Psoas muscle (tissue), 8 donors: ENCODE results near the gene VPS13D. TPM values are rescaled to one million over a fixed set of nuclear protein-coding genes. Genes with fewer than 3 reads are reported as not detected.
A peak's percentile ranks its signal among the peaks of the same experiment; 100 is the strongest.

ENCODE experiments used
- ATAC-seq, 4 donors: fragments of 200-7000 bp; cut with Tn5 transposase; one replicate each; pipeline ENCODE4 v1.9.1; 2020; ENCODE audit warnings: moderate library complexity in 3 of 4, mild to moderate bottlenecking in 2 of 4
- DNase-seq, 2 donors: peaks; one replicate each; pipeline ENCODE4 v3.0.0-alpha.2; 2020
- H3K27ac ChIP-seq: fragments of 200-600 bp; one replicate; pipeline ENCODE4 v1.8.0; 2022
- H3K27me3 ChIP-seq, 3 donors: fragments of 200-600 bp in 1 of 3; one replicate each; pipeline versions ENCODE4 v1.6.1 to v1.8.0; 2013 to 2022; ENCODE audit warnings: low read length in 2 of 3, mild to moderate bottlenecking in 2 of 3, moderate library complexity in 1 of 3; ENCODE audit not compliant: insufficient read depth in 3 of 3
- H3K36me3 ChIP-seq, 2 donors: fragments of 200-600 bp in 1 of 2; one replicate each; pipeline versions ENCODE4 v1.6.1 to v1.8.0; 2013 to 2022; ENCODE audit warnings: low read depth in 1 of 2, mild to moderate bottlenecking in 1 of 2, moderate library complexity in 1 of 2; ENCODE audit not compliant: insufficient read depth in 1 of 2
- H3K4me1 ChIP-seq: fragments of 200-600 bp; one replicate; pipeline ENCODE4 v1.8.0; 2022
- H3K4me3 ChIP-seq: fragments of 200-600 bp; one replicate; pipeline ENCODE4 v1.8.0; 2022; ENCODE audit warnings: mild to moderate bottlenecking
- H3K9me3 ChIP-seq: fragments of 200-600 bp; one replicate; pipeline ENCODE4 v1.8.0; 2022
- WGBS, 3 donors: extraction: QIAGEN DNeasy Blood & Tissue Kit; methylation state at CpG; one replicate each; pipeline versions ENCODE4 v1.1.6 to v1.1.7; 2013; 5-methylcytosine and 5-hydroxymethylcytosine counted together
- intact Hi-C, 2 donors: fragments of 100-400 bp; cut with DNase I; formaldehyde crosslinking; loops; one replicate each; pipeline versions ENCODE4 v1.11.0 to v1.14.2; 2022
- polyA plus RNA-seq, 3 donors: library from polyadenylated mRNA; stranded (reverse); fragments of 200-250 nt; gene quantifications; one replicate each; pipeline ENCODE4 v1.2.3, GENCODE V29; 2013
- total RNA-seq, 4 donors: library from RNA; stranded (reverse); fragmentation: NEBNext Ultra II Directional in 2 of 4; extraction: Animal tissue kit (Norgen Biotek cat#: 25700) in 2 of 4; gene quantifications; one replicate each; pipeline versions ENCODE4 v1.2.1 to v1.2.4, GENCODE V29; 2021 to 2023
- TF ChIP-seq, protein P1 (sequence below): fragments of 200-600 bp; IDR thresholded peaks from one replicate; pipeline ENCODE4 v1.8.0; 2022; ENCODE audit warnings: antibody characterized with exemption
- donor health status: healthy with polysubstance abuse.
- donor health status: DM: no; HTN: no; CAD: no; lungs with moderate emphysema.
- donor health status: Bipolar disorder and iron deficiency.
- donor health status: healthy.
- donor health status: DM: yes; HTN: yes; CAD: no.
- donor health status: DM: no; HTN: no; CAD: no.
- donor health status: DM: no; HTN: no; CAD: no.
- donor health status: DM: yes; HTN: yes; CAD: no.

Gene VPS13D
- total and polyA plus RNA-seq, 7 donors: 19.9 to 69.1 (median 45.3) TPM

DNA sequence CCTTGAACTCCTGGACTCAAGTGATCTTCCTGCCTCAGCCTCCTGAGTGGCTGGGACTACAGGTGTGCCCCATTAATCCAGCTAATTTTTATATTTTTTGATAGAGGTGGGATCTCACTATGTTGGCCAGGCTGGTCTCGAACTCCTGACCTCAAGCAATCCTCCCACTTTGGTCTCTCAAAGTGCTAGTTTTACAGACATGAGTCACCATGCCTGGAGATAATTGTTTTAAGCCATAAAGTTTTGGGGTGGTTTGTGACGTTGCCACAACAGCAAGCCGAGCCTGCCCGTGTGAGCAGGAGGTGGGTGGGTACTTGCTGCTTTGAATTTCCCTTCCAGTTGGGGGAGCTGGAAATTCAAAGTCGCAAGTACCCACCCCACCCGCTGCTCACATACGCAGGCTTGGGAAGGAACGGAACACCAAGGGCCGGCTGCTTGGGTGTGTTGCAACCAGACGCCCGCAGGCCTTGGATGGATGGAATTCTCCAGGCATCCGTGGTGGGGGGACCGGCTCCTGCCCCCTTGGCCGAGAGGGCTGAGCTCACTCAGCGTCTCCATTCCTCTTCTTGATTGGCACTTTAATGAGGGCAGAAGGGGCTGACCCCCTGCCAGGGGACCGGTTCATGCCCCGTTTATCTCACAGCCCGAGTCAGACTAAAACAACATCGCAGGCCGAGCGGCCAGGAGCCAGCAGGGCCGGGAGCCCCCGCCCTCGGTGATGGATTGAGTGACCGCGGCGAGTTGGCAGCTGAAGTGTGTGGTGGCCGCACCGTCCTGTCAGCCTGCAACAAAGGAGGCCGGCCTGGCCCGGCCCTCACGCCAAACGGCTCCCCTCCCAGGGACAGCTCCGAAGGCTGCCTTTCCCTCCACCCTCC lies 310.1 kb downstream of the VPS13D start:
- intact Hi-C loops: loop anchor here (5.0 kb wide), 2 partner anchors 77 to 82 kb away; partner anchors contain the start of gene DHRS3 (in 1 of the 2)
- WGBS, 3 donors: 20 to 27% (median 22%) methylated on average over 34 of the region's 34 CpGs
- no peaks in the 10 kb centered on the region for H3K36me3 ChIP-seq
- ATAC-seq (peak; percentile 91 to 94 (median 92)), DNase-seq (peak; percentile 90 to 92)
- H3K27me3 ChIP-seq: no peaks in the 10 kb centered on the region
- no peaks in the 10 kb centered on the region for H3K9me3 ChIP-seq
- peaks cover 21% of the 10 kb centered on the region for H3K4me1 ChIP-seq
- H3K27ac ChIP-seq: peak overlapping the region; percentile 85
- peak overlapping the region; percentile 53 for H3K4me3 ChIP-seq
- TF ChIP-seq, protein P1, sequence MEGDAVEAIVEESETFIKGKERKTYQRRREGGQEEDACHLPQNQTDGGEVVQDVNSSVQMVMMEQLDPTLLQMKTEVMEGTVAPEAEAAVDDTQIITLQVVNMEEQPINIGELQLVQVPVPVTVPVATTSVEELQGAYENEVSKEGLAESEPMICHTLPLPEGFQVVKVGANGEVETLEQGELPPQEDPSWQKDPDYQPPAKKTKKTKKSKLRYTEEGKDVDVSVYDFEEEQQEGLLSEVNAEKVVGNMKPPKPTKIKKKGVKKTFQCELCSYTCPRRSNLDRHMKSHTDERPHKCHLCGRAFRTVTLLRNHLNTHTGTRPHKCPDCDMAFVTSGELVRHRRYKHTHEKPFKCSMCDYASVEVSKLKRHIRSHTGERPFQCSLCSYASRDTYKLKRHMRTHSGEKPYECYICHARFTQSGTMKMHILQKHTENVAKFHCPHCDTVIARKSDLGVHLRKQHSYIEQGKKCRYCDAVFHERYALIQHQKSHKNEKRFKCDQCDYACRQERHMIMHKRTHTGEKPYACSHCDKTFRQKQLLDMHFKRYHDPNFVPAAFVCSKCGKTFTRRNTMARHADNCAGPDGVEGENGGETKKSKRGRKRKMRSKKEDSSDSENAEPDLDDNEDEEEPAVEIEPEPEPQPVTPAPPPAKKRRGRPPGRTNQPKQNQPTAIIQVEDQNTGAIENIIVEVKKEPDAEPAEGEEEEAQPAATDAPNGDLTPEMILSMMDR: no peak

DNA sequence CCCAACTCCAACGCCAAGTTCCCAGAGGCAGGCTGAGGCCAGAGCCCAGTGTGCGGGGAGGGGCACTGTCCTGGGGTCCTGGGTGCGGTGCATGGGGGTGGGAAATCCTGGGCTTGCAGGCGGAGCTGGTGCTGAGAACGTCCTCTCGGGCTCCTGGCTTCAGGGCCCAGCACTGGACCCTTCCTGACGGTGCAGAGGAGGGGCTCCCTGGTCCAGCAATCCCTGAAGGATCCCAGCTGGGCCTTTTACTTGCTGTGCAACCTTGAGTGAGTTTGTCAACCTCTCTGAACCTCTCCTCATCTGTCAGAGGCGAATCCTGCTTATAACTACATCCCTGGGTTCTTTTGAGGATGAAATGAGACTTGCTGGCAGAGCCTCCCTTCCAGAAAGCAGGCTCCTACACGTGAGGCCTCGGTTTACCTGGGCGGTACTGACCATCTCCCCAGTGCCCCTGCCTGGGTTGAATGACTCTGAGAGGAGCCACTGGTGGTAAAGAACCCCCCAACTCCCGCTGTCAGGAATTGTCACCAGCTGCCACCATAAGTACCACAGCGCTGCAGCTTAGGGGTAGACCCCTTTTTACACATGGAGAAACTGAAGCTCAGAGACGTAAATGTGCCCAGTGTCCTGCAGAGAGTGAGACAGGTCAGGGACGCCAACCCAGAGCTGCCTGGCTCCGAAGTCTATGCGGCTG lies 310.9 kb downstream of the VPS13D start:
- ATAC-seq (no peak), DNase-seq (no peak)
- WGBS, 3 donors: 69 to 75% (median 69%) methylated on average over 12 to 17 of the region's 17 CpGs
- intact Hi-C loops: loop anchor here (5.0 kb wide), 2 partner anchors 77 to 82 kb away; partner anchors contain the start of gene DHRS3 (in 1 of the 2)
- H3K9me3 ChIP-seq: no peaks in the 10 kb centered on the region
- peak overlapping the region; percentile 85 for H3K27ac ChIP-seq
- peaks cover 21% of the 10 kb centered on the region for H3K4me1 ChIP-seq
- H3K4me3 ChIP-seq: peak overlapping the region; percentile 53
- H3K36me3 ChIP-seq: no peaks in the 10 kb centered on the region
- no peaks in the 10 kb centered on the region for H3K27me3 ChIP-seq
- TF ChIP-seq, protein P1: no peak

DNA sequence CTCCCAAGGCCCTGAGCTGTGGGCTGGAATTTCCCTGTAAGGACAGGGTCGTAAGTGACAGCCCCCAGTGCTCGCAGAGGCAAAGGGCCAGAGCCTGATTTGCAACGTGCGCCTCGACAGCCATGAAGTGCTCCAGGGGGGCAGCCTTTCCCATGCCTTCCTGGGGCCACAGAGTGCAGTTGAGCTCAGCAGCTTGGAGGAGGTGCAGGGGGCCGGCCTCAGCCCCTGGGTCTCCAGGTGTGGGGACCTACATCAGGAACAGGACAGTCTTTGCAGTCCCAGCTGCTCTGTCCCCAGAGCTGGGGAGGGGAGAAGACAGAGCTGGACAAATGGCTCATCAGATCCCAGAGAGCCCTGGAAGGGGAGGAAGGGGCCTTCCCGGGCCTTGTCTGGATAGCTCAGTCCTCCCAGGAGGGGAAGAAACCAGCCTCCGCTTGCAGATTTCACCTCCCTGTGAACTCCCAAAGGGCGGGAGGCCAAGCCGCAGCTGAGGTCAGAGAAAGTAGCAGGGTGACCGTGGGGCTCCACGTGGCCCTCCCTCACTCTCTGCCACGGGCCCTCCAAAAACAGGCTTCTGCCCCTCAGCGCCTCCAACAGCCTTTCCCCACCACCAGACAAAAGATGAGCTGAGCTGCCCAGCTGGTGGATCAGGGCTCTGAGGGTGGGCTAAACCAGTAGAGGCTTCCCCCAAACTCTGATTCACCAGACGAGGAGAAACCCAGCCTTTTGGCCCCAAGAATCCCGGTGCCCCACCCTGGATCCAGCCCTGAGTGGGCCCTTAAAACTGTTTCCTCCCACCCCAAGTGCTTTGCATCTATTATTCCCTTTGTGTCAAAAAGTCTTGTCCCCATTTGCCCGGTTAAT lies 311.7 kb downstream of the VPS13D start:
- Histone ChIP-seq H3K27me3 (no peaks in the 10 kb centered on the region), H3K9me3 (no peaks in the 10 kb centered on the region), H3K36me3 (no peaks in the 10 kb centered on the region), H3K4me1 (peaks cover 21% of the 10 kb centered on the region), H3K27ac (peak overlapping the region; percentile 85), H3K4me3 (no peak overlapping the region)
- 63 to 71% (median 66%) methylated on average over 17 of the region's 17 CpGs for WGBS, 3 donors
- intact Hi-C loops: loop anchor here (5.0 kb wide), 2 partner anchors 76 to 81 kb away; partner anchors contain the start of gene DHRS3 (in 1 of the 2)
- DNase-seq (peak; percentile 71 to 81), ATAC-seq (no peak)
- TF ChIP-seq, protein P1: no peak

DNA sequence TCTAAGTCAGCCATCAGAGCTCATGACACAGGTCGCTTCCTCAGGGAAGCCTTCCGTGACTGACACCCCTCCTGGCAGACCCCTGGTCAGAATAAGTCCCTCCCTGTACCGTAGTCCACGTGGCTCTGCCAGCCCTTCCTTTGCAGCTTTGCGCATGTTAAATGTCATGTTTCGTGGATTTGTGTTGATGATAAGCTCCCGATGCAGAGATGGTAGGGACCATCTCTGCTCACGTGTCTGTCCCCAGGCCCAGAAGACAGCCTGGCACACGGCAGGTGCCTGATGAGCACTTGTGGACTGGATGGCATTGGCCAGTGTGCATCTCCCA lies 312.3 kb downstream of the VPS13D start:
- Histone ChIP-seq H3K4me3 (no peak overlapping the region), H3K4me1 (peaks cover 26% of the 10 kb centered on the region), H3K36me3 (no peaks in the 10 kb centered on the region), H3K9me3 (no peaks in the 10 kb centered on the region), H3K27me3 (no peaks in the 10 kb centered on the region), H3K27ac (peak overlapping the region; percentile 85)
- intact Hi-C loops: loop anchor here (5.0 kb wide), 2 partner anchors 75 to 80 kb away; partner anchors contain the start of gene DHRS3 (in 1 of the 2)
- DNase-seq (peak in 1 of 2 donors; percentile 40), ATAC-seq (no peak)
- TF ChIP-seq, protein P1: no peak
- WGBS, 3 donors: 84 to 89% (median 87%) methylated on average over 9 of the region's 9 CpGs
